HL-60/S4 treated with phorbol 12-myristate 13-acetate at 8.2 ng/mL for 4 days and 3 days (cell line): ENCODE results near the gene CCDC149.

Experiments used
- in situ Hi-C: fragments of 300-500 bp; cut with MboI; formaldehyde crosslinking; loops from 2 replicates; pipeline ENCODE4 v1.15.0; 2022; ENCODE audit warnings: low sequenced_read_pairs

Gene CCDC149

DNA sequence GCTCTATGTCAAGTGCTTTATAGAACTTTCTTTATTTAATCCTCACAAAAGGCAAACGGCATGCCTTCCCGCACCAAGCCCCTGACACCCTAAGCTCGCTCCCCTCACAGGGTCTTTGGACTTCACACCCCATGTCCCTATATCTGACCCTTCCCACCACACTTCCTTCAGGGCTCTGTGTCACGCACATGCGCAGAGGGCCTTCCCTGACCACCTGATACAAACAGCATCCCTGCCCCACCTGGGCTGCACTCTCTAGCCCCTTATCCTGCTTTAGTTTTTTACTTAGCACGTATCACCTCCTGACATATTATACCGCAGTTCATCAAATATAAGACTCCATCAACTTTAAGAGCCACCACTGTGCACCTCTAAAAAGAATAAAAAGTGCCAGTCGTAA lies 67.7 kb downstream of the CCDC149 start:
- in situ Hi-C loops, result no loop called here

DNA sequence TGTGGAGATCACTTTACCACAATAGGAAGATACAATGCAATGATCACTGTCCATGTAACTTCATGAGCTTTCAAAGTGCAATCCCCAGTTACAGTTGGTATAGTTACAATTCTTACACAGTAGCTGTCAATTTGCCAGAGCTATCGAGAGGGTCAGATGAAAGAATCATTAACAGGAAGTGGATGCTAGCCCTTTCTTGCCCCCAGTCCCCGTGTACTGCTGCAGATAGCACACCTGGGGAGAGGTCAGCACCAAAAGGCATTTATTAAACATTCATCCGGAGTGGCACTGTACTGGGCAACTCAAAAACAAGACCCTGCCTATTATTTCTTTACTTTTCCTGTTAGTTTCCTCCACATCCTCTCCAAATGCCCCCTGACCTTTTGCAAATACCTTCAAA lies 69.7 kb downstream of the CCDC149 start:
- in situ Hi-C loops, result no loop called here

DNA sequence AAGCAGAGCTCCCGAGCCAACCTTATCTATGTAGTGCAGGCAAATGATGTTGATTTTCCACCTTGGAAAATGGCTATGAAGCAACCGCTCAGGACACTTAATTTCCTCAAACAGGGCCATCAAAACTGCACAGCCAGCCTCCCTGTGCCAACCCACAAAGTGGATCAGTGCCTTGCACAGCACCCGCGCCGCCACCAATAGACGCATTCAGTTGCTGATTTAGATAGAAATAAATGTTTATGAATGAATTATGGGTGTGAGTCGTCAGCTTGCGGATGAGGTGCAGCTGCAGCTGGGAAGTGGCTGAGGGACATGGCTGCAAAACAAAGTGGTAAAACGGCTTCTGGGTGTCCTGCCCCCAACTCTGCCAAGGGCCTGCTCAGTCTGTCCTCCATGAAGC lies 70.5 kb downstream of the CCDC149 start:
- in situ Hi-C loops, result no loop called here

DNA sequence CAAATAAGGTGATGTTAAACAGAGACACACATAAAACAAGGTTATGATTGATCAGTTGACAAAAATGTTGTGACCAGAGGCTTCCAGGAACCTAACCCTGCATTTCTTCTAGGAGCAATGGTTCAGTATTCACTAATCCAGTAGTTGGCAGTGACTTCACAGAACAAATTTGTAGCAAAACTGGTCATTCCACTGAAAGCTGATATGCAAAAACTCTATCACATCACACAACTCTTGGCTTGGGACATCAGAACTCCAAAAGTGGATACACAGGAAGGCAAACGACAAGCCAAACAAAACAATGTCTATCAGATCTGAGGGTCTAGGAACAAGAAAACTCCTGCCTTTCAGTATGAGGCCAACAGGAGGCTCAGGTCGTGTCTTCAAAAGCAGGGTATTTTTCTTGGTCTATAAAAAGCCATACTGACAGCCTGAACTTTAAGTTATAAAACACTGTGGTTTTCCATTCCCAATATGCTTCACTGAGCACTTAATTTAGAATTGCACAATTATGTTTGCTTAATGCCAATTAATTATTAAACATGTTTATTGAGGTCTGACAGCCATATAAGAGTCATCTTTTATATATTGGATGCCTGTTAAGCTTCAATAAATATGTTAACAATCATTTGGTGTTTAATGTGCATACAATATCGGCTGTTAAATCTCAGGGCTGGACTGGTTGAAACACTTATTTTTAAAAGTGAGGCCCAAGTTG lies 71.9 kb downstream of the CCDC149 start:
- in situ Hi-C loops, result no loop called here

DNA sequence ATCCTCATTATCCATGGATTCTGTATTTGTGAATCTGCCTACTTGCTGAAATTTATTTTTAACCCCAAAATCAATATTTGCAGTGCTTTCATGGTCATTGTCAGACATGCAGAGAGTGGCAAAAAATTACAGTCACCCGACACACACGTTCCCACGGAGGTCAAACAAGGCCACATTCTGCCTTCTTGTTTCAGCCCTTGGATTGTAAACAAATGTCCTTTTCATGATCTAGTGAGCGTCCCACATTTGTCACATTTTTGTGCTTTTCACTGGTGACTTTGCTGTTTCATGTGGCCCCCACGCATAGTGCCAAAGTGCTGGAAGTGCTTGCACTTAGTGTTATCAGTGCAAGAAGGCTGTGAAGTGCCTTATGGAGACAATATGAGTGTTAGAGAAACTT lies 72.5 kb downstream of the CCDC149 start:
- in situ Hi-C loops, result no loop called here

DNA sequence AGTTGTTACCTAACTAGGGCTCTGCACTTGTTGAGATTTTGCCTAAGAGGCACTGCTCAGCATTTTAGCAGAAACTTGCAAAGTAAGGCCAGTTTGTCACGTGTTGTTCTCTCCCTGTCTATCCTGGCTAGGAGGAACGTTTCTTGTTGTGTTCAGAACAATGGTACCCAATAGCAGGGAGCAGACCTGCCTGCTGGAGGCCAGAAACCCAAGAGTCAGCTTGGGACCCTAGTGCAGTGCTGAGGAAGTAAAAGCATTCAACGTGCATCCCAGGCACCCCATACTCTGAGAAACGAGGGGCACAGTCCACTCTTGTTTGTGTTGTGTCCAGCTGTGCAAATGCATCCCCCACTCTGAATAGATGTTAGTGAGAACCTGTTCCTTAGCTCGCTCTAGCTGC lies 75.1 kb downstream of the CCDC149 start:
- in situ Hi-C loops, result no loop called here

DNA sequence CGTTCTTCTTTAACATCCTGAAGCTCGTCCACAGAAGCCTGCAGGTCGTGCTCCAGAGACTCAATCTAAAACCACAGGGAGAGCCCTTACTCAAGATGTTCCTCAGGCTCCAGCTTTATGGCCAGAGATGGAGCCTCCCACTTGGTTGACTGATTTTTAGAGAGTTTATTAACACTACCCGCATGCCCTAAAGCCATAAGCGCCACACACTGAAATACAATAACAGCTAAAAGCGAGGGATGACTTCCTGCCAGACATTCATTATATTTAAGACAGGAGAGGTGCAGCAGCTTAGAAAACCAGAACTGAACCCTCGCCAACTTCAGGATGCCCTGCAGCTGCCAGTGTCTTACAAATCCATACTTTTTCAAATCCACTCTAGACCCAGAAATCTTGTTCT lies 75.5 kb downstream of the CCDC149 start:
- in situ Hi-C loops, result no loop called here

DNA sequence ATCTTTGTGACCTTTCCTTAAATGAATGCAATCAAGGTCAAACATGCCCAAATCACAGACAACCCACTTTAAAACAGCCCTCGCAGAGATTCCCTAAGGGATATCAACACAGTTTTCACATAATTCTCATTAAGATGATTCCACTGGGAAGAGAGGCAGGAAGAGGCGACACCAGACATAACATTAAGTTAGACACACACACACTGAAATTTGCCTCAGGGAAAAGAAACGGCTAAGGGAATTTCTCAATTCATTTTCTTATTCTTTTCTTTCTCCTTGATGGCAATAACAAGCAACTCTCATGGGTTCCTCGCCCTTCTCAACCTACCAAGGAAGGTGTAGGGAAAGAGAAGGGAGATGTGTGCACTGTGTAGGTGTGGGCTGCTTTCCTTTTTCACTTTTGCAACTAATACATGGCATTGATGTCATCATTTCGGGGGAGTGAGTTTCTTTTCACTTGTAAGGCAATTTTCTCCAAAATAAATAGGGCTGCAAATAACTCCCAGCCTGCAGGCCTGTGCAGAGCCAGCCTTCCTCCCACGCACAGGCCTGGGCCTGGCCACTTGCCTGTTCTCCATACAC lies 76.1 kb downstream of the CCDC149 start:
- in situ Hi-C loops, result no loop called here

DNA sequence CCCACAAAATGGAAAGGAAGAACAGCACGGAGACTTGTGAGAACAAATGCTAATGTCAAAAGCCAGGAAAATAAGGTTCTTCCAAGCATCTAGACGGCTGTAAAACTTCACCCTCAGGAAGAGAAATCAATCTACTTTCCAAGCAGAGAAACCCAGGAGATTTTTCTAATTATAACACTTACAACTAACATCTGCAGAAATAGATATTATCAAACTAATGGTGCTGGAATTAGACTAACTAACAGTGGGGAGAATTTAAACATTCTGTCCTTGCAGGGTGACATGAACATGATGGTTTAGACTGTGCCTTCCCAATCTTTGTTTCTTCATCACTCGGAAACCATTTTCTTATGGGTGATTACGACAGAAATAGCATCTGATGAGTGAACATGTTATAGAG lies 77.1 kb downstream of the CCDC149 start:
- in situ Hi-C loops, result no loop called here

DNA sequence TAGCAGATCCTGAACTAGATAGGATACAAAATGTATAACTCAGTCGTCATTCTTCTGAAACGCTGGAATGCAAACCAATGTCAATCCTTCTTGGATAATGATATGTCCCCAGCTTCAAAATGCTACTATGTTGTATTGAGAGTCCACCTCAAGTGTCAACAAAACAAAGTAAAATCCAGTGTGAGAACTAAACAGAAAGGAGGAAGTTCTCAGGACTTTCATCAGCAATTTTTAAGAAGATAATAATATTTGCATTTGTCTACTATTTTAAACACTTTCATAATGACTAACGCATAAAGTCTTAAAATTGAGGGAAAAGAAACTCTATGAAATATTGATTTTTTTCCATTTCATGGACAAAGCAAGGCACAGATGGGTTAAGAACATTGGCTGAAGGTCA lies 81.2 kb downstream of the CCDC149 start:
- in situ Hi-C loops, result no loop called here

DNA sequence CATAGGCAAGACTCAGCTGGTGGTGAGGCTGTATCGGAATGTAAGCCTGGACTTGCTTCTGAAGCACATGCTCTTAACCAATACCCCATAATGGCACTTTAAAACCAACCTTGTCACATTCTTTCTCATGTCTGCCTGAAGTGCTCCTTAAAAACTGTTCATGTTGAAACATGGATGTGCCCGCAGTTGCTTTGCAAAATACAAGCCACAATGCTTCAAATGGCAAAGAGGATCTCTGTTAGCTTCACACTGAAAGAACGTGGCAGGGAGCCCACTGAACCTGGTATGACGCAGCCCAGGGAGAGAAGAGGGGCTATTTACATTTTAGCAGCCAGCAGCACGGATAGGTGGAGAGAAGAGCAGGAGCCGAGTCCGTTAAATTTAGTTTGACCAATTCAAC lies 88.1 kb downstream of the CCDC149 start:
- in situ Hi-C loops, result no loop called here

DNA sequence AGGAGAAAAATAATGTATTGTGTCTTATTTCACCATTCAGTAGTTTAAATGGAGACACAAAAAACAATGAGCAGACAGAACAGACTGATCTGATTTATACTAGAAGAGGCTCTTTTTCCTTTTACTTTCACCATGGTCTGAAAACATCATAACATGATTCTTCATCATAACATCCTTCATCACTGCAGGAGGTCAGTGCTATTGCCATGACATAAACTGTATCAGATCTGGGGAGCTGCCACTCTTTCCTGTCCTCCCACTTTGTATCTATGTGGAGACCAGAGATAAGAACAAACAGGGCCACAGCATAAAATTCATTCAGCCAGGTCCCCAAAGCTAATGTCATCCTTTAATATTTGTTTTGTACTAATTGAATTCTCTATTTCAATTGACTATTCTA lies 92.3 kb downstream of the CCDC149 start:
- in situ Hi-C loops, result no loop called here

DNA sequence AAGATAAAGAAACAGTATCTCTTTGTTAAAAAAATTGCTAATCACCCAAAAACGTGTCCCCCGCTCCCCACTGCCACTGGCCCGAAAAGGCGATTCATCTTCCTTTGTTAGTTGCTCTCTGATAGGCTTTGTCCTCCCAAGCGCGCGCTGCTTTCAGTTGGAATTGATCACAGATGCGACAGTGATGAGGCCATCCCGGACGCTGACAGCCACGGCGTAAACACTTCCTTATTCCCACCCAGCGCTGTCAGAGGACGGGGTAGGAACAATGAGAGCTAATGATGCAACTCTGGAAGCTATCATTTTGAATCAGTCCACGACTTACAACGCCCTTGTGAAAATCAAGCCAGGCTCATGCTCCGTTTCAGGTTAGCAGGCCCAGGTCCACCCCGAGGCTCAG lies 96.0 kb downstream of the CCDC149 start:
- in situ Hi-C loops, result no loop called here

DNA sequence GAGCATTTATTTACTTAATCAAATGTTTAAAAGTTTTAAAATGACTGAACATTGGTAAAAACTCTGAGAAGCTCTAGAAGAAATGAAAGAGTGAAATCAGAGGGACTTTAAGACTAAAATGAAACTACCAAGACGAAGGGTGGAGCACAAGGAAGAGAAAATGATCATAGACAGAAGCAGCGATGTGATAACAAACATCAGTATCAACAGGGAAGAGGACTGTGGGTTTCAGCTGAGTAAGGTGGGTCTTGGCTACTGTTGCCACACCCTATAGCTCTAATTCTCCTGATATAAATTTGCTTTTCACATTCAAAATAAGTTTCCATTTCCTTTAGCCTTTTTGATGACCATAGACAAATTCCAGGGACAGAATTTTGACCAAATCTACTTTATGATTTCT lies 99.1 kb downstream of the CCDC149 start:
- in situ Hi-C loops, result no loop called here

DNA sequence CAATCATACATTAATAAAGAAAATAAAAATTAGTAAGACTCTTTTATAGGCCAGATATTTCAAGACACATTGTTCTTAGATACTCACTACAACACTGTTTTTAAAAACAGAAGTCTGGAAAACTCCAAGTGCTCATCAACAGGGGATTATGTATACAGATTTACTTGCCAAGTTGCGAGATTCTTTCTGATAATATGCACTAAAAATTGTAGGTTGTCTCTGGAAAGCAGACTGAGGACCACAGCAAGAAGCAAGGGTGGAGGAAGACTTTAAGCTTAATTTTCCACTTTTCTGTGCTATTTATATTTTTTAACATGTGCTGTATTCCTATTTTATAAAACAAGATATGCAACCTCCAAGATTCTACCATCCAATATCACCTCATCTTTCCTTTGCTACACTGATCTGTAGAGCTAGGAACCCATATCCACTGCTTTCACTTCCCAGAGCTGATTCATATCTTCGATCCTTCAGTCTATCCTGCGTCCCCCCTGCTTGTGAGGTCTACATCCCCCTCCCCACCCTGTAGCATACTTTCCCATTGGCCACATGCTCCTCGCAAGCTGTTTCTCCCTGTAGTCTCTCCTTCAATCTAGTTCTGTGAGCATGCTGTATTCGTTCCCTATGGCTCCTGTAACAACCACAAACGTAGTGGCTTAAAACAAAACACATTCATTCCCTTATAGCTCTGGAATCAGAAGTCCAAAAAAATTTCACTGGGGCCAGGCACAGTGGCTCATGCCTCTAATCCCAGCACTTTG lies 101.8 kb downstream of the CCDC149 start:
- in situ Hi-C loops, result no loop called here

DNA sequence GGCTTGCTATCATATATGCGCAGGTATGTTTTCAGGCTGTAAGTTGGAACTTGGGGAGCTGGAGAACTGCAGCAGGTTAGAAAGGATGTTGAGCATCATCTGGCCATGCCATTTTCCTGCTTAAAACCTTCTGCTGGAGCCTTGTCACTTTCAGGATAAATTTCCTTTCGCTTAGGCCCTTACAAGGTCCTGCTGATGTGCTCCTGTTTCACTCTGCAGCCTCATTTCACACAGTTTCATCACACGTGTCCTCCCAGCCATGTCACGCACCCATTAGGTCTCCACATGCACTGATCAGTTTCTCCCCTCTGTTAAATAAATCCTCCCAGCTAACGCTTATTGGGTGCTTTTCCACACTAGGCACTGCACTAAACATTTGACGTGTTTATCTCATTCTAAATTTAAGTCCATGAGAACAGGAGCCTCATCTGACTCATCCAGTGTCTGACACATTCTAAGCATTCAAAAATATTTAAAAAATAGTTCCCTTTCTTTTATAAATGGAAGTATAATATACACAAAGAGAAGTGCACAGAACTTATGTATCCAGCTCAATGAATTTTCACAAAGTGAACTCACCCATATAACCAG lies 102.9 kb downstream of the CCDC149 start:
- in situ Hi-C loops, result no loop called here

DNA sequence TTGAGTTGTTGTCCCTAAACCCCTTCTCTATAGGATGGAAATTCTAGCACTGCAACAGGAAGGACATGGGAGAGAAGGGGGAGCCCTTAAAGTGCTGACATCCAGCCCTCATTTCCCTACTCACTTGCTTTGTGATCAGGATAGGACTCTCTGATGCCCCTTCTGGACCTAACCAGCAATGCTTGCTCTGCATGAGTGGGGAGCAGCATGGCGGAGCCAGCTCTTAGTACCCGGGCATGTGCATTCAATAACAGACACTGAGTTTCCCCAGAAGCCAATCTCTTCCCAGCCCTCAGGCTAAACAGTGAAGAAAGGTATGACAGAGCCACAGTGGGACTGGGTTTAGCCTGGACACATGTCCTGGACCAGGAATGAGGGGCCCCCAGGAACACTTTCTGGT lies 103.5 kb downstream of the CCDC149 start:
- in situ Hi-C loops, result no loop called here

DNA sequence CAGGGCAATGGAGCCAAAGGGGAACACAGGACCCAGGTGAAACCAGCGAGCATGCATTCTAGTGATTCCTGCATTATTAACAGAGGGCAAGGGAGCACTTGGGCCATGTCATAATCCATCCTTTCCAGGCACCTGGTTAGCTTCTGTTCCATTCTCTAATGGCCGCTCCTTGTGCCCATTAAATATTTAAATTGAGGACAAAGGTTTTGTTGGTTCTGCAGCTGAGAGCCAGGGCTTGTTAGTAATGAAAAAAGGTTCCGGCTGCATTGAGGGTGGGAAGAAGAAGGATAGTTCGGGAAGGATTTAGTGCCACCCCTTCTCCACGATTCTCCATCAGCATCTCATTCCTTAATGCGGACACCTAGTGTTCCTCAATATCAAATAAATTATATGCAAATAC lies 103.9 kb downstream of the CCDC149 start:
- in situ Hi-C loops, result no loop called here

DNA sequence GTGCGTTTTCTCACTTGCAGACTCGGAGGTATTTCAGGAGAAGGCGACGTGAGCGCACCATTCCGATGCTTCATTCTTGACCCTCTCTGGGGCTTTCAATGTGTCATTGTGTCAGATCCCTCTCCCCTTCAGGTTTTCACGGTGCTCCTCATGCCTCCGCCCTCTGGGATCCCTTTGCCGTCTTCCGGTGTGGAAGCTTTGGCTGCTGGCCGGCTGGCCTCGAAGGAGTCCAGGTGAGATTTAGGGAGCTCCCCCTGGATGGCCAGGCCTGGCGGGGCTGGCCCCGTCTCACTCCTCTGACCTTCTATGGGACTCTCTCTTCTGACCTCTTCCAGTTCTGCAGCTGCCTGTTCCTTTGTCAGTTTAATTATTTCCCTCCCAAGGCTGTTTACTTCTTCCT lies 104.6 kb downstream of the CCDC149 start:
- in situ Hi-C loops, result no loop called here

DNA sequence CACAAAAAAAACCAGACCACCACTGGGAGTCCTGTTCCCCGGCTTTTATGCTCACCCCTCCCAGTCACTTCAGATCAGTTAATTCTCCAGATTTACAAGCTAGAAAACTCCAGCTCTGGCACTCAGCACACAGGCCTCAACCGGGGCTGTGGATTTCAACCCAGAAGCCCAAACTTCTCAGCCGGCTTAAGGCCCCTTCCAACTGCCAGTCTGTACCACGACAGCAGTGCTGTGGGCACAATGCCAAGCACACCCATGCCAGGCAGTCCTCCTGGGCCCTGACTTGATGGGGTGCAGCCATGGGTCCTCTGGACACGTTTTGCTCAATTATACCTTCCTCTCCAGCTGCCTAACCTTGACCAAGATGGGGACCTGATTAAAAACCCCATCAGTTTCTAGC lies 105.2 kb downstream of the CCDC149 start:
- in situ Hi-C loops, result no loop called here

DNA sequence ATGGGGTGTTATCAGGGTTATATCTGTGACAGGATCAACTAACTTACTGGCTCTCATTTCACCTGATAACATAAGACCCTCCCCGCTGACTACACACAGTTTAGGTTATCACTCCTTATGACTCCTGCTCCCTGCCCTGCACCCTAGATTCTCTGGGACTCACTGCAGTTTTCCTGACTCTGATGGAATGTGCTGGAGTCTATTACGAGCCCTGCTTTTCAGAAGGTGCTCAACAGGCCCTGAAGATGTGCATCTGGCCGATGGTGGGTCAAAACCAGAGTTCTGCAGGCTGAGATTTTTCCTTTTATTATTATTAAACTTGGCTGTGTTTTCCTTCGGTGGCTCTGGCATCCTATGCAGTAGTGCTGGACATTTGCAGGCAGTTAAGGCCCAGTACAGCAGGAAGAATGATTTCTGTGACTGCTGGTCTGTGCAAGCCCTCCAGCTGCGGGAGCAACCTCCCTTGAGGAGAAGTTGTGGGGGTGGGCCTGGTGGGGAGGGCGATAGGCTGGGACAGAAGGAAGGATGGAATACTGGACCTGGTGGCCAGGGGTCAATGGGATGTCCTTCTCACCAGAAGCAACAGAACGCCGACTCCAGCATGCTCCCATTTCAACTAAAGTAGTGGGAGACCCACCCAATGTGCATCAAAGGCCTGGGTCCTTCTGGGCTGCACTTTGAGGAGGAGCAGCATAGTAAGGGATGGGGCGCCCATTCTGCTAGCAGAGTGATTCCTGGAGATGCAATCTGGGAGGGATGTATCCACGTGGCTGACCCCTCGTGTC lies 106.4 kb downstream of the CCDC149 start:
- in situ Hi-C loops, result no loop called here
